Thymus (tissue), 11 donors: Measurements from ENCODE around the gene FNIP2. TPM values are rescaled to one million over a fixed set of nuclear protein-coding genes. Genes with fewer than 3 reads are reported as not detected.
A peak's percentile ranks its signal among the peaks of the same experiment; 100 is the strongest.

Experiments
- DNase-seq, 9 donors: peaks; one replicate each; pipeline ENCODE4 v3.0.0-alpha.2; 2013; ENCODE audit warnings: low spot score in 9 of 9, low read depth in 6 of 9, missing footprints in 1 of 9
- H3K27ac ChIP-seq, 2 donors: one replicate each; pipeline ENCODE4 v1.5.1; 2013; ENCODE audit warnings: control low read depth in 1 of 2, low read depth in 1 of 2, low read length in 1 of 2, mild to moderate bottlenecking in 1 of 2, moderate library complexity in 1 of 2
- H3K27me3 ChIP-seq, 2 donors: one replicate each; pipeline ENCODE4 v1.5.1; 2013; ENCODE audit warnings: low read length in 1 of 2; ENCODE audit not compliant: control insufficient read depth in 2 of 2, insufficient read depth in 1 of 2
- H3K36me3 ChIP-seq, 2 donors: one replicate each; pipeline ENCODE4 v1.5.1; 2013; ENCODE audit warnings: low read length in 1 of 2, mild to moderate bottlenecking in 1 of 2, moderate library complexity in 1 of 2; ENCODE audit not compliant: control insufficient read depth in 2 of 2, insufficient read depth in 2 of 2
- H3K4me1 ChIP-seq, 2 donors: one replicate each; pipeline ENCODE4 v1.5.1; 2013; ENCODE audit warnings: low read length in 2 of 2; ENCODE audit not compliant: control insufficient read depth in 2 of 2, insufficient read depth in 2 of 2
- H3K4me3 ChIP-seq, 2 donors: one replicate each; pipeline ENCODE4 v1.5.1; 2013; ENCODE audit warnings: low read length in 2 of 2, control low read depth in 1 of 2, mild to moderate bottlenecking in 1 of 2
- H3K9me3 ChIP-seq, 2 donors: one replicate each; pipeline ENCODE4 v1.5.1; 2013; ENCODE audit warnings: low read length in 1 of 2, mild to moderate bottlenecking in 1 of 2; ENCODE audit not compliant: control insufficient read depth in 2 of 2, insufficient read depth in 1 of 2
- WGBS: extraction: QIAGEN DNeasy Blood & Tissue Kit; methylation state at CpG from one replicate; pipeline ENCODE4 v1.1.7; 2013; 5-methylcytosine and 5-hydroxymethylcytosine counted together
- polyA plus RNA-seq: library from polyadenylated mRNA; stranded (reverse); fragments of 200-250 nt; gene quantifications from one replicate; pipeline ENCODE4 v1.2.3, GENCODE V29; 2013
- total RNA-seq: library from RNA; stranded (reverse); fragments of 120-200 nt; gene quantifications from one replicate; pipeline ENCODE4 v1.2.4, GENCODE V29; 2013
- donor health status: healthy.

The FNIP2 gene
- total and polyA plus RNA-seq, 2 donors = 11.8 to 12.6 TPM

DNA sequence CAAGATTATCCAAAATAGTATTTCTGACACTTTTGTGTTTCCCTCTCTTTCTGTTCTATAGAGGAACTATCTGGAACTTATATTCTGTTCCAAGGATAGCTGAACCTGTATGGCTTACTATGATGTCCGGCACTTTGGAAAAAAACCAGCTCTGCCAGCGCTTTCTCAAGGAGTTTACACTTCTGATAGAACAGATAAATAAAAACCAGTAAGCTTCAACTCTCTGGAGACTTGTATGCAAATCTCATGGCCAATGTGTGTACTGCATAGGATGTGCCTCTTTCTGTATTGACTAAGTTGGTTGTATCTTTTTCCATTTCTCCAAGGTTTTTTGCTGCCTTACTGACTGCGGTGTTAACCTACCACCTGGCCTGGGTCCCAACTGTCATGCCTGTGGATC is 92.5 kb downstream of the FNIP2 start:
- DNase-seq = no peak
- Histone ChIP-seq H3K36me3 (peaks cover 8 to 22% of the 10 kb centered on the region in 2 donors), H3K27ac (no peak overlapping the region), H3K9me3 (no peaks in the 10 kb centered on the region), H3K4me1 (no peaks in the 10 kb centered on the region), H3K27me3 (no peaks in the 10 kb centered on the region), H3K4me3 (no peak overlapping the region)
- 98% methylated on average over 3 of the region's 3 CpGs for WGBS

DNA sequence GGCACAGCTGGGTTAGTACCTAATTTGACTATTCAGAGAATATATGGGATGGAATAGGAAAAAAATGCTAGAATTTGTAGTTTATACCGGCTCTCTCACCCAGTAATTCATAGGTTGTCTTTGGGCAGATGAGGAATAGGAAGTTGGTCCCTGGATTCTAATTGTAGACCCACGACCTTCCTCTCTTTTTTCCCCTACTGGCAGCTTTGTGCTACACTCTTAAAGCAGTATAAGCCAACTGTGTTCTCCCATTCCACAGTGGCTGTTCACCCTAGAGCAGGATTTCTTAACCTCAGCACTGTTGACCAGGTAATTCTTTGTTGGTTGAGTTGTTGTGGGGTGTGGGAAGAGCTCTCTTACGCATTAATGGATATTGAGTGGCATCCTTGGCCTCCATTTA is 92.9 kb downstream of the FNIP2 start:
- H3K36me3 ChIP-seq = peaks cover 8 to 22% of the 10 kb centered on the region in 2 donors
- DNase-seq = no peak
- H3K4me1 ChIP-seq = no peaks in the 10 kb centered on the region
- no peak overlapping the region for H3K27ac ChIP-seq
- H3K27me3 ChIP-seq = no peaks in the 10 kb centered on the region
- 95% methylated on average over 3 of the region's 3 CpGs for WGBS
- no peaks in the 10 kb centered on the region for H3K9me3 ChIP-seq
- H3K4me3 ChIP-seq = no peak overlapping the region

DNA sequence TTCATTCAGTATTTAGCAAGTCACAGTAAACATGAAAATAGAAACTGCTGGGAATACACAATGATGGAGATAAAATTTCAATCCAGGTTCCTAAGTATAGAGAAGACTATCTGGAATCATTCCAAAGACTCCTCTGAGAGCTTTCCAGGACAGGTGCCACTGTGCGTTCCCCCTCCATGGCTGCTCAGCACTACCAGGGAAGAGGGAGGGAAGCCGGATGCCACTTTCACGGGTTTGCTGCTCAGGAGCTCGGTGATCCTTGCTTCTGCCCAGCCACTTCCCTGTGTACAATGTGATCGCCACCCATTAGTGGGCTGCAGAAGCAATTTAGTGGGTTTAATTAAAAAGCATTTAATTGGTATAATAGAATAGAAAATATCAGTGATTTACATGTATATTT is 94.5 kb downstream of the FNIP2 start:
- H3K36me3 ChIP-seq = peaks cover 10 to 28% of the 10 kb centered on the region in 2 donors
- DNase-seq = no peak
- no peaks in the 10 kb centered on the region for H3K27me3 ChIP-seq
- H3K4me3 ChIP-seq = no peak overlapping the region
- 96% methylated on average over 5 of the region's 5 CpGs for WGBS
- H3K9me3 ChIP-seq = no peaks in the 10 kb centered on the region
- no peak overlapping the region for H3K27ac ChIP-seq
- no peaks in the 10 kb centered on the region for H3K4me1 ChIP-seq

DNA sequence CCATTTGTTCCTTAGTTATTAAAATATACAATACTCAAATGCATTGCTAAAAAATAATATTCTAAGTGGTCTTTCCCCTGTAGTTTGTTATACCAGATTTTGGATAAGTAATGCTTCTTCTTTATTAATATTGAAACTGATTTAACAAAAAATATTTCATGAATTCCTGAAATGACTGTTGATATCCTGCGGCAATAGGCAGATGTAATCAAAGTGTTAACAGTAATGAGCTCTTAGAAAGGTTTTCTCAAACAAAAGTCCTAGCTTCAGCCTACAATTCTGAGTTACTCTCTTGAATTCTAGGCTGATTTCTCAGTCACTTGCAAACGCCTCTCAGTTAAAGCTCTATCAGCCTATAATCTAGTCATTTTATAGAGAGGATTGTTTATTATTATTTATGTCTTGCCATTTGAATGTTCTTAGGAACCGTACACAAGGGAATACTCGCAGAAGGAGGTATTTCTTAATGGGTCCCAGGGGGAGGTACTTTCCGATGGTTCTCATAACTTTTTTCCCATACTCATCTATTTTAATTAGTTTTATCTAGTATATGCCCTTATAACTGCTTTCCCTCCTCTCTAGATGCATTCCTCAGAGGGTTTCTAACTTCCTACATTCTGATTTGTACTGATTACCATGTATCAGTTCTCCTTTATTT is 96.8 kb downstream of the FNIP2 start:
- no peak overlapping the region for H3K4me3 ChIP-seq
- peaks cover 7 to 13% of the 10 kb centered on the region in 2 donors for H3K4me1 ChIP-seq
- DNase-seq = no peak
- H3K9me3 ChIP-seq = peaks cover 0 to 4% of the 10 kb centered on the region in 2 donors
- 95% methylated on average over 5 of the region's 5 CpGs for WGBS
- peaks cover 13 to 29% of the 10 kb centered on the region in 2 donors for H3K36me3 ChIP-seq
- H3K27ac ChIP-seq = no peak overlapping the region
- no peaks in the 10 kb centered on the region for H3K27me3 ChIP-seq

DNA sequence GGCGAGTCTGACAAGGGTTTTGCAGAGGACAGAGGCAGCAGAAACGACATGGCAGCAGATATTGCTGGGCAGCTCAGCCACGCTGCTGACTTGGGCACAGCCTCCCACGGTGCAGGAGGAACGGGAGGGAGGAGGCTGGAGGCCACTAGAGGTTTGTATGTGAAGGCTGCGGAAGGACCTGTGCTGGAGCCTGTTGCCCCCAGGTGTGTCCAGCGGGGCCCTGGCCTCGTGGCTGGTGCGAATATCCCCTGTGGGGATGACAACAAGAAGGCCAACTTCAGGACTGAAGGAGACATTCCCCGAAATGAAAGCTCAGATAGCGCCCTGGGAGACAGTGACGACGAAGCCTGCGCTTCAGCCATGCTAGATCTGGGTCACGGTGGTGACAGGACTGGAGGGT is 100.2 kb downstream of the FNIP2 start:
- H3K4me3 ChIP-seq = no peak overlapping the region
- H3K9me3 ChIP-seq = peaks cover 0 to 4% of the 10 kb centered on the region in 2 donors
- no peak for DNase-seq
- H3K27me3 ChIP-seq = no peaks in the 10 kb centered on the region
- 97% methylated on average over 15 of the region's 15 CpGs for WGBS
- H3K27ac ChIP-seq = peak overlapping the region in 1 of 2 donors; percentile 2
- peaks cover 16 to 23% of the 10 kb centered on the region in 2 donors for H3K4me1 ChIP-seq
- peaks cover 6 to 21% of the 10 kb centered on the region in 2 donors for H3K36me3 ChIP-seq

DNA sequence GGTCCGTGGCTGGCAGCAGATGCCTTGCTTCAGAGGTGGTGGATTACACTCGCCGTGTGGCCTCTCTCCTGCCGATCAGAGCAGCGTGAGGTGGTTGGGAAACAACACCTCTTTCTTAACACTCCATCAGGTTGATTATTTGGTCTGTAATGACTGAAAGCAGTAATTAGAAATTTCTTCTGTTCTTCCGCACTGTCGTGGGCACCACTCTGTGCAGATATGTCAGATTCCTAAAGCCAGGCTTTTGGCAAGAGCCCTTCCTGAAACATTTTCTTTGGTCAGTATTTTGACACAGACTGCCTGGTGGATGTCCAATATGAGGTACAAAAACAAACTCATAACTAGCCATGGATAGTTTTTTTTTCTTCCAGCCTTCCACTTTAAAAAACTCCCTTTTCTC is 100.9 kb downstream of the FNIP2 start:
- Histone ChIP-seq H3K4me1 (peaks cover 16 to 23% of the 10 kb centered on the region in 2 donors), H3K27me3 (no peaks in the 10 kb centered on the region), H3K27ac (peak overlapping the region; percentile 12 to 94), H3K4me3 (no peak overlapping the region), H3K36me3 (peaks cover 6 to 21% of the 10 kb centered on the region in 2 donors), H3K9me3 (peaks cover 0 to 4% of the 10 kb centered on the region in 2 donors)
- DNase-seq = no peak
- WGBS = 97% methylated on average over 7 of the region's 7 CpGs

DNA sequence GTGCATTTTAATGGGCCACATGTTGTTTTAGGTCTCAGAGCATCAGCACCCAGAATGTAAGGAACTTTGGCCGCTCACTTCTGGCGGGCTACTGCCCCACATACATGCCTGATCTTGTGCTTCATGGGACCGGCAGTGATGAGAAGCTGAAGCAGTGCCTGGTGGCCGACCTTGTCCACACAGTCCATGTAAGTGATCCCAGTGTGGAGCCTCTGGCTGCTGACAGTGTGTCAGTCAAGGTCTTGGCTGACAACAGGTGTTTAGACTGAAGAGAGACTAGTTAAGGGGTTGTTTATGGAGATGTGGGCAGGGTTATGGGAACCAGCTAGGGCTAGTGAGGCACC is 101.4 kb downstream of the FNIP2 start:
- Histone ChIP-seq H3K27me3 (no peaks in the 10 kb centered on the region), H3K27ac (peak overlapping the region in 1 of 2 donors; percentile 94), H3K9me3 (peaks cover 0 to 4% of the 10 kb centered on the region in 2 donors), H3K4me3 (no peak overlapping the region), H3K4me1 (peaks cover 16 to 23% of the 10 kb centered on the region in 2 donors), H3K36me3 (peaks cover 6 to 21% of the 10 kb centered on the region in 2 donors)
- DNase-seq = no peak
- WGBS = 89% methylated on average over 4 of the region's 4 CpGs

DNA sequence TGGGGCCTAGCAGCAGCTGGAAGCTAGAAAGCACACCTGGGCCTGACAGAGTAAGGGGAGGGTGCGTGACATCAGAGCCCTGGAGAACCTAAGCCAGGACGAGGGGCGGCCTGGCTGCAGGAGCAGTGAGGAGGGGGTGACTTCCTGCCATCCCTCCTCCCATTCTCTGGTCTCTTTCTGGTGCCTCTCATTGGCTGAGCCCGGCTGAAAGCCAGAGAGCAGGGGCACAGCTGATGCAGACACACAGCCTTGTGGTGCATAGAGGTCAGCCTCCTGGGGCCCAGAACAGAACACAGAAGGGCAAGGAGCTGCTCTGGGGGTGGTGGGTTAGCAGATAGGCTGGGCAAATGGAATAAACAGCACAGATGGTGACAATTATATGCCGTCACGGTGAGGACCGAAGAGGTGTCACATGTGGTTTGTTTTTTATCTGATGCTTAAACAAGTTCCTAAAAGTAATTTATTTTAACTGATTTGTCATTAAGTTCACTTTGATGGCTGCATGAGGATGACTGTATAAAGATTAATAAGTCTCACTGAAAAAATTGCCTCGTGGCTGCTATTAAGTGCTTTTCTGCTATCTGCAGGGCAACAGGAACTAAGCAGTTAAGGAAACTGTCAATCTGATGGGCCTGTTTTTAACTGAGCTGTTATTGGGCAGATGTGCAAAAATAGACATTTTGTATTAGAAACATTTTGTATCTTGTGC is 102.0 kb downstream of the FNIP2 start:
- Histone ChIP-seq H3K4me3 (no peak overlapping the region), H3K4me1 (peaks cover 16 to 23% of the 10 kb centered on the region in 2 donors), H3K27ac (peak overlapping the region; percentile 56 to 94), H3K27me3 (no peaks in the 10 kb centered on the region), H3K9me3 (peaks cover 0 to 4% of the 10 kb centered on the region in 2 donors), H3K36me3 (peaks cover 6 to 21% of the 10 kb centered on the region in 2 donors)
- WGBS = 27% methylated on average over 8 of the region's 8 CpGs
- peak; percentile 59 to 91 (median 76) for DNase-seq

DNA sequence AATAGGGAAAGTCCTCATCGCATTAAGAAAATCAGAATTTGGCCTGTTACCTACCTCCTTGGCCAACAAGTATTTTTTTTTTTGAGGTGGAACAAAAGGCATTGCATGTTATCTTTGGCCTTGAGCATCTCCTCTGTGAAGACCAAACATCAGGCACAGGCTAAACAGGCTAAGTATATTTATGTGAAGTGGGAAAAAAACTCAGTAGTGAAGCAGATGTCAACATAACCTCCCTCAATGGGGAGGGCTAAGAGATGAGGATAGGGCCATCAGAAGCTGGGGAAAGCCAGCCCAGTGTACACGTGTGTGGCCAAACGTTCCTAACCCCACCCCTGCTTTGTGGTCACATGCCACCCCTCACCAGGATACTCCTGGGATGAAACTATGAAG is 102.5 kb downstream of the FNIP2 start:
- 86% methylated on average over 3 of the region's 3 CpGs for whole genome bisulfite sequencing
- Histone ChIP-seq H3K27ac (peak overlapping the region in 1 of 2 donors; percentile 94), H3K4me1 (peaks cover 16 to 23% of the 10 kb centered on the region in 2 donors), H3K4me3 (no peak overlapping the region), H3K36me3 (peaks cover 6 to 21% of the 10 kb centered on the region in 2 donors), H3K9me3 (peaks cover 0 to 4% of the 10 kb centered on the region in 2 donors), H3K27me3 (no peaks in the 10 kb centered on the region)
- no peak for DNase-seq
